ENCODE data around the gene GJA5. TPM values are rescaled to one million over a fixed set of nuclear protein-coding genes. Genes with fewer than 3 reads are reported as not detected.

The GJA5 gene
- total RNA-seq, 3 donors from 2014 or later: 3.7 to 34.1 (median 4.2) TPM

GRCh38 chr1:147786536-147786935, 26.1 kb upstream of the GJA5 start:
- Histone ChIP-seq H3K27me3 (no peaks in the 10 kb centered on the region), H3K36me3 (no peaks in the 10 kb centered on the region), H3K4me3 (no peak overlapping the region), H3K27ac (no peak overlapping the region), H3K4me1 (no peaks in the 10 kb centered on the region), H3K9me3 (no peaks in the 10 kb centered on the region)
- intact Hi-C loops (cut with DNase I; ENCODE audit: low total_unique reads): no loop called here
- DNase-seq (ENCODE audit: low spot score in 2 of 2): no peak
- TF ChIP-seq POLR2AphosphoS5 (IDR thresholded peaks at IDR 0.05) (no peak), CTCF (IDR thresholded peaks at IDR 0.05) (no peak), POLR2A (IDR thresholded peaks at IDR 0.05) (no peak)

- Histone ChIP-seq H3K27ac (no peak overlapping the region), H3K4me3 (no peak overlapping the region), H3K36me3 (no peaks in the 10 kb centered on the region), H3K9me3 (no peaks in the 10 kb centered on the region), H3K27me3 (no peaks in the 10 kb centered on the region), H3K4me1 (no peaks in the 10 kb centered on the region)
- no peak for DNase-seq (ENCODE audit: low spot score in 2 of 2)
- intact Hi-C loops (cut with DNase I; ENCODE audit: low total_unique reads): no loop called here
- no peak for TF ChIP-seq POLR2A (IDR thresholded peaks at IDR 0.05)
- no peak for TF ChIP-seq POLR2AphosphoS5 (IDR thresholded peaks at IDR 0.05)
- no peak for TF ChIP-seq CTCF (IDR thresholded peaks at IDR 0.05)
Measured at GRCh38 chr1:147785794-147786506, 25.5 kb upstream of the GJA5 start.

GRCh38 chr1:147784941-147785340, 24.5 kb upstream of the GJA5 start:
- no peaks in the 10 kb centered on the region for H3K36me3 ChIP-seq
- H3K27ac ChIP-seq: no peak overlapping the region
- H3K9me3 ChIP-seq: no peaks in the 10 kb centered on the region
- no peak for DNase-seq (ENCODE audit: low spot score in 2 of 2)
- no peaks in the 10 kb centered on the region for H3K4me1 ChIP-seq
- intact Hi-C loops (cut with DNase I; ENCODE audit: low total_unique reads): no loop called here
- TF ChIP-seq CTCF (IDR thresholded peaks at IDR 0.05): no peak
- H3K27me3 ChIP-seq: no peaks in the 10 kb centered on the region
- H3K4me3 ChIP-seq: no peak overlapping the region

GRCh38 chr1:147781056-147781471, 20.7 kb upstream of the GJA5 start:
- Histone ChIP-seq H3K36me3 (no peaks in the 10 kb centered on the region), H3K4me3 (no peak overlapping the region), H3K4me1 (no peaks in the 10 kb centered on the region), H3K27ac (no peak overlapping the region), H3K27me3 (no peaks in the 10 kb centered on the region), H3K9me3 (no peaks in the 10 kb centered on the region)
- TF ChIP-seq POLR2AphosphoS5 (IDR thresholded peaks at IDR 0.05) (no peak), CTCF (IDR thresholded peaks at IDR 0.05) (no peak), POLR2A (IDR thresholded peaks at IDR 0.05) (no peak)
- intact Hi-C loops (cut with DNase I; ENCODE audit: low total_unique reads): no loop called here
- no peak for DNase-seq (ENCODE audit: low spot score in 2 of 2)

- Histone ChIP-seq H3K36me3 (no peaks in the 10 kb centered on the region), H3K27ac (no peak overlapping the region), H3K4me3 (no peak overlapping the region), H3K4me1 (no peaks in the 10 kb centered on the region), H3K9me3 (no peaks in the 10 kb centered on the region), H3K27me3 (no peaks in the 10 kb centered on the region)
- no peak for DNase-seq (ENCODE audit: low spot score in 2 of 2)
- intact Hi-C loops (cut with DNase I; ENCODE audit: low total_unique reads): no loop called here
- no peak for TF ChIP-seq POLR2A (IDR thresholded peaks at IDR 0.05)
- TF ChIP-seq POLR2AphosphoS5 (IDR thresholded peaks at IDR 0.05): no peak
- TF ChIP-seq CTCF (IDR thresholded peaks at IDR 0.05): no peak
Measured at GRCh38 chr1:147777694-147778093, 17.3 kb upstream of the GJA5 start.

All from breast epithelium (tissue), 4 donors.